Lung (tissue), 12 donors: ENCODE data around the gene SLC35F4. TPM values are rescaled to one million over a fixed set of nuclear protein-coding genes. Genes with fewer than 3 reads are reported as not detected.

ENCODE experiments used
- ATAC-seq: fragments of 200-7000 bp; cut with Tn5 transposase; one replicate; pipeline ENCODE4 v1.9.1; 2020; ENCODE audit warnings: moderate number of reproducible peaks; ENCODE audit not compliant: insufficient read depth, low FRiP score
- DNase-seq, 3 donors: peaks; one replicate each; pipeline ENCODE4 v3.0.0-alpha.2; 2013 to 2017
- H3K27ac ChIP-seq, 2 donors: one replicate each; pipeline ENCODE4 v1.5.1; 2013; ENCODE audit warnings: mild to moderate bottlenecking in 2 of 2, moderate library complexity in 2 of 2, control low read depth in 1 of 2, inconsistent platforms in 1 of 2, low read depth in 1 of 2, low read length in 1 of 2
- H3K27me3 ChIP-seq, 3 donors: one replicate each; pipeline ENCODE4 v1.5.1; 2013; ENCODE audit warnings: low read length in 2 of 3; ENCODE audit not compliant: control insufficient read depth in 3 of 3, insufficient read depth in 3 of 3
- H3K36me3 ChIP-seq, 4 donors: one replicate each; pipeline ENCODE4 v1.5.1; 2013; ENCODE audit warnings: low read length in 4 of 4, mild to moderate bottlenecking in 1 of 4, moderate library complexity in 1 of 4; ENCODE audit not compliant: control insufficient read depth in 4 of 4, insufficient read depth in 4 of 4
- H3K4me1 ChIP-seq, 5 donors: one replicate each; pipeline ENCODE4 v1.5.1; 2013; ENCODE audit warnings: low read length in 5 of 5, mild to moderate bottlenecking in 2 of 5, moderate library complexity in 1 of 5; ENCODE audit not compliant: control insufficient read depth in 5 of 5, insufficient read depth in 5 of 5
- H3K4me3 ChIP-seq: one replicate; pipeline ENCODE4 v1.5.1; 2013; ENCODE audit warnings: mild to moderate bottlenecking, control low read depth, moderate library complexity
- H3K9ac ChIP-seq, 2 donors: one replicate each; pipeline ENCODE4 v1.5.1; 2013; ENCODE audit warnings: low read length in 2 of 2, control low read depth in 1 of 2; ENCODE audit not compliant: insufficient read depth in 1 of 2
- H3K9me3 ChIP-seq, 4 donors: one replicate each; pipeline ENCODE4 v1.5.1; 2013; ENCODE audit warnings: low read length in 3 of 4, mild to moderate bottlenecking in 1 of 4, moderate library complexity in 1 of 4; ENCODE audit not compliant: control insufficient read depth in 4 of 4, insufficient read depth in 3 of 4
- WGBS, 2 donors: extraction: QIAGEN DNeasy Blood & Tissue Kit; methylation state at CpG; one replicate each; pipeline ENCODE4 v1.1.7; 2013; 5-methylcytosine and 5-hydroxymethylcytosine counted together
- polyA plus RNA-seq, 2 donors: library from polyadenylated mRNA; stranded (reverse); fragments of 200-250 nt; gene quantifications; one replicate each; pipeline ENCODE4 v1.2.1, GENCODE V29; 2013
- total RNA-seq, 2 donors: library from RNA; depleted of rRNA in 1 of 2; stranded (reverse); fragments of >200 nt in 1 of 2; gene quantifications; one replicate each; pipeline ENCODE4 v1.2.1, GENCODE V29; 2014 to 2021
- TF ChIP-seq, protein P1 (sequence below): IDR thresholded peaks from 2 replicates; pipeline ENCODE4 v1.5.1; 2012; ENCODE audit warnings: mild to moderate bottlenecking; ENCODE audit errors: control extremely low read depth, extremely low read depth
- donor health status: control.
- donor health status: control.
- donor health status: Bipolar disorder and iron deficiency.
- donor health status: healthy.
- donor health status: DM: yes; HTN: yes; CAD: no.

Gene SLC35F4
- total and polyA plus RNA-seq, 4 donors, result not detected

DNA sequence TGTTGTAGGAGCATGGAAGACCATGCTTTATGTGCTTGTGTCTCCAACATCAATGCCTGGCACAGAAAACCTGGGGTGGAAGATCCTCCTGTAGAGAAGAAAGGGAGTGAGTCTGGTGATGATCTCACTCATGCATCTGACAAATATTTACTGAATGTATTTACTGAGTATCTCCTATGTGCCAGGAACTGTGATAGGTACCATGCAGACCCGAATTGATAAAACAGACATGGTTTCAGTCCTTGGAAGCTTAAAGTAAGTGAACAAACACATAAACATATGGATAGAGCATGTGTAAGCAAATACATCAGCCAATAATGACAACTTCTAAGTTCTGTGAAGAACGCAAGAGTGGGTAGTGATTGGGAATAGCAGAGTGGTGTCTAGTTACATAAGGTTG, 255.3 kb downstream of the SLC35F4 start:
- no peak overlapping the region for H3K27ac ChIP-seq
- DNase-seq (no peak), ATAC-seq (no peak)
- no peak overlapping the region for H3K9ac ChIP-seq
- H3K36me3 ChIP-seq, result no peaks in the 10 kb centered on the region
- H3K4me3 ChIP-seq, result no peak overlapping the region
- H3K9me3 ChIP-seq, result peaks cover 0 to 2% (median 0%) of the 10 kb centered on the region in 4 donors
- H3K27me3 ChIP-seq, result no peaks in the 10 kb centered on the region
- TF ChIP-seq, protein P1, sequence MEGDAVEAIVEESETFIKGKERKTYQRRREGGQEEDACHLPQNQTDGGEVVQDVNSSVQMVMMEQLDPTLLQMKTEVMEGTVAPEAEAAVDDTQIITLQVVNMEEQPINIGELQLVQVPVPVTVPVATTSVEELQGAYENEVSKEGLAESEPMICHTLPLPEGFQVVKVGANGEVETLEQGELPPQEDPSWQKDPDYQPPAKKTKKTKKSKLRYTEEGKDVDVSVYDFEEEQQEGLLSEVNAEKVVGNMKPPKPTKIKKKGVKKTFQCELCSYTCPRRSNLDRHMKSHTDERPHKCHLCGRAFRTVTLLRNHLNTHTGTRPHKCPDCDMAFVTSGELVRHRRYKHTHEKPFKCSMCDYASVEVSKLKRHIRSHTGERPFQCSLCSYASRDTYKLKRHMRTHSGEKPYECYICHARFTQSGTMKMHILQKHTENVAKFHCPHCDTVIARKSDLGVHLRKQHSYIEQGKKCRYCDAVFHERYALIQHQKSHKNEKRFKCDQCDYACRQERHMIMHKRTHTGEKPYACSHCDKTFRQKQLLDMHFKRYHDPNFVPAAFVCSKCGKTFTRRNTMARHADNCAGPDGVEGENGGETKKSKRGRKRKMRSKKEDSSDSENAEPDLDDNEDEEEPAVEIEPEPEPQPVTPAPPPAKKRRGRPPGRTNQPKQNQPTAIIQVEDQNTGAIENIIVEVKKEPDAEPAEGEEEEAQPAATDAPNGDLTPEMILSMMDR, result no peak
- H3K4me1 ChIP-seq, result peaks cover 0 to 7% (median 0%) of the 10 kb centered on the region in 5 donors
- WGBS, 2 donors, result 71 to 73% methylated on average over 2 of the region's 2 CpGs

DNA sequence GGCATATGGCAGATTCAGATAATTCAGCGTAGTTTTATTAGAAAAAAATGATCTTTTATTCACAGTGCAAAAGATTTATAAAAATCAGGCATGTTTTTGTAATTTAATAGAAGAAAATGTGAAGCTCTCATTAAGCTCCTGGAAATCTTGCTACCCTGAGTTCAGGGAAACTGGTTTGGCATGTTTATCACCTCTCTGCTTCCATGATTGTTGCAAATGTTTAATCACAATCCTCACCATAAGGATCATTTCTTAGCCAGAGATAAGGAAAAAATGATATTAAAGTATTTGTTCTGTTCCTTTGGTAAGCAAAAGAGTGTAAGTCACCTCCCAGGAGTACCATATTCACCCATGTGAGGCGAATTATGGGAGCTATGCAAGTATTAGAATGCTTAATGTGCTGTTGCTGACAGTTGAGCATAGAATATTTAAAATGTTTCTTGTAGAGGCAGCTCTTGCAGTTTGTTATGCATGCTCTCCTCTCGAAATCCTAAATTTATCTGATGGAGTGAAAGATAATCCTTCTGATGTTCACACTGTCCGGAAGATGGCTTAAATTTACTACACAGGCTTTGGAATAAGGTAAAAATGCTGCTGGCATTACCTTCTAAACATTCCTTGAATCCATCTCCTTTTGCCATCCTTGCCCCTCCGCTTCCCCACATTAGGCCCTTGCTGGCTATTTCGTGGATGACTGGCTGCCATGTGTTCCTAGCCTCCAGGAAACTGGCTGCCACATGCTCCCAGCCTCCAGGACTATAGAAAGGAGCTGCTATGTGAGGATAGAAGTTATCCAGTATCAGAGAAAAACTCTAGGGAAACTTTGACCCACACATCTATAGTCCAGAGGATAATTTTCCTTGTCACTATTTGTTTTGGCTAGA, 256.5 kb downstream of the SLC35F4 start:
- TF ChIP-seq, protein P1, result no peak
- ATAC-seq, result no peak

DNA sequence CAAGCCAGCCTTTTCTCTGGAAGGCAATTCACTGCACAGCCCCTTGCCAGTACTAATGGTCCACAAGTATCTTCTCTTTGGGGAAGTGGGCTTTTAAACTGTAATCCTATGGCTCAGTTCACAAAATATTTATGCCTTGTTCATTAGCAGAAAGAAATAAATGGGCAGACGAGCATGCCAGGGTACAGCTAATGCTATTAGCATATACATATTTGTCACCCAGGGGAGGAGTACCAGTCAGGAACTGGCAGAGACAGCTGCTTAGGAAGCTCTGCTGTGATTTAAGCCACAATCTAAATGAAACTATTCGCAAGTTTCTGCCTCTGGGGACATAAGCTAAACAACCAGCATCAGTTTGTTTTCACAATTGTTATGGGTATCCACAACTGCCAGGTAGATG, 258.8 kb downstream of the SLC35F4 start:
- TF ChIP-seq, protein P1, result no peak
- peaks cover 0 to 7% (median 0%) of the 10 kb centered on the region in 5 donors for H3K4me1 ChIP-seq
- no peaks in the 10 kb centered on the region for H3K27me3 ChIP-seq
- no peak overlapping the region for H3K9ac ChIP-seq
- no peak overlapping the region for H3K27ac ChIP-seq
- H3K9me3 ChIP-seq, result peaks cover 0 to 2% (median 0%) of the 10 kb centered on the region in 4 donors
- ATAC-seq (no peak), DNase-seq (no peak)
- 58 to 76% methylated on average over 2 of the region's 2 CpGs for WGBS, 2 donors
- H3K36me3 ChIP-seq, result no peaks in the 10 kb centered on the region
- H3K4me3 ChIP-seq, result no peak overlapping the region

More for the DNA sequence above, 256.5 kb downstream of the SLC35F4 start:
- 59 to 63% methylated on average over 6 of the region's 6 CpGs for WGBS, 2 donors
- Histone ChIP-seq H3K9me3 (peaks cover 0 to 2% (median 0%) of the 10 kb centered on the region in 4 donors), H3K9ac (no peak overlapping the region), H3K27ac (no peak overlapping the region), H3K36me3 (no peaks in the 10 kb centered on the region), H3K4me3 (no peak overlapping the region), H3K27me3 (no peaks in the 10 kb centered on the region), H3K4me1 (peaks cover 0 to 7% (median 0%) of the 10 kb centered on the region in 5 donors)
- peak in 2 of 3 donors; percentile 27 to 64 for DNase-seq
